ENCODE measurements around the gene CCNQ.

CCNQ gene

DNA sequence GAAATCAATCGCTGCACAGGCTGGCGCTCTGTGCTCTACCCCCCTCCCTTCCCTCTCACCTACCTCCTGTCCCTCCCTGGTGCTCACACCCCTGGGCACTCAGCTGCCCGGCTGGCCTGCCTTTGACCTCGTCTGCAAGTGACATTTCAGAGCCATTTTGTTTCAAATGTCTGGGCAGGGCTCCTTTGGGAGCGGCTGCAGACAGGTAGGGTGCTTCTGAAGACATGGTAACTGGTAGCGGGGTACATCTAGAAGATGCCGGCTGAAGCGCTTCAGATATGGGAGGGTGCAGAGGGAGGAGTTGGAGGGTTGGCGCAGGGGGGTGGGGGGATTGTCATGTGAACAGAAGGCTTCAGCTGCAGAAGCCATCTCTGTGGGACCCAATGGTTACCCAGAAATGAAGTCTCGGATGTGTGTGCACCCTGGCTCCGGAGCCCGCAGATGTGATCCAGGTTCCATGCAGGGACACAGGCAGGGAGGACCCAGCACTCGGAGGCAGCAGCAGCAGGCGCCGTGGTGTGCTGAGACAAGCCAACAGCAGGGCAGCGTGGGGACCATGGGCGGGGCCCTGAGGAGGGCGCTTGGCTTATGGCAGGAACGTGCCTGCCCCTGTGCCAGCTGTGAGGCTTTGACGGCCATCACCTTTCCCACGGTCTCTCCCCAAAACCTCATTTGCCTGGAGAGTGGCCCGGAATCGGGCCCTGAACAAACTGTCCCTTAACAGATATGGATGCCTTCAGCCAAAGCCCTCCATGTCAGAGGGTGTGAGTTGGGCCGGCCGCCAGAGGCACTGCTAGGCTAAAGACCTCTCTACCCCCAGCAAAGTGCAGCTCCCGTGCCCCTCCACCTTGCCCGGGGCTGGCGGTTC, 40.5 kb upstream of the CCNQ start:
- TF ChIP-seq, protein P1, sequence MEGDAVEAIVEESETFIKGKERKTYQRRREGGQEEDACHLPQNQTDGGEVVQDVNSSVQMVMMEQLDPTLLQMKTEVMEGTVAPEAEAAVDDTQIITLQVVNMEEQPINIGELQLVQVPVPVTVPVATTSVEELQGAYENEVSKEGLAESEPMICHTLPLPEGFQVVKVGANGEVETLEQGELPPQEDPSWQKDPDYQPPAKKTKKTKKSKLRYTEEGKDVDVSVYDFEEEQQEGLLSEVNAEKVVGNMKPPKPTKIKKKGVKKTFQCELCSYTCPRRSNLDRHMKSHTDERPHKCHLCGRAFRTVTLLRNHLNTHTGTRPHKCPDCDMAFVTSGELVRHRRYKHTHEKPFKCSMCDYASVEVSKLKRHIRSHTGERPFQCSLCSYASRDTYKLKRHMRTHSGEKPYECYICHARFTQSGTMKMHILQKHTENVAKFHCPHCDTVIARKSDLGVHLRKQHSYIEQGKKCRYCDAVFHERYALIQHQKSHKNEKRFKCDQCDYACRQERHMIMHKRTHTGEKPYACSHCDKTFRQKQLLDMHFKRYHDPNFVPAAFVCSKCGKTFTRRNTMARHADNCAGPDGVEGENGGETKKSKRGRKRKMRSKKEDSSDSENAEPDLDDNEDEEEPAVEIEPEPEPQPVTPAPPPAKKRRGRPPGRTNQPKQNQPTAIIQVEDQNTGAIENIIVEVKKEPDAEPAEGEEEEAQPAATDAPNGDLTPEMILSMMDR (IDR thresholded peaks at IDR 0.05) = no peak
- no peak for TF ChIP-seq ZFX (IDR thresholded peaks at IDR 0.05; ENCODE audit: borderline replicate concordance)
- H3K27ac ChIP-seq = no peak overlapping the region

DNA sequence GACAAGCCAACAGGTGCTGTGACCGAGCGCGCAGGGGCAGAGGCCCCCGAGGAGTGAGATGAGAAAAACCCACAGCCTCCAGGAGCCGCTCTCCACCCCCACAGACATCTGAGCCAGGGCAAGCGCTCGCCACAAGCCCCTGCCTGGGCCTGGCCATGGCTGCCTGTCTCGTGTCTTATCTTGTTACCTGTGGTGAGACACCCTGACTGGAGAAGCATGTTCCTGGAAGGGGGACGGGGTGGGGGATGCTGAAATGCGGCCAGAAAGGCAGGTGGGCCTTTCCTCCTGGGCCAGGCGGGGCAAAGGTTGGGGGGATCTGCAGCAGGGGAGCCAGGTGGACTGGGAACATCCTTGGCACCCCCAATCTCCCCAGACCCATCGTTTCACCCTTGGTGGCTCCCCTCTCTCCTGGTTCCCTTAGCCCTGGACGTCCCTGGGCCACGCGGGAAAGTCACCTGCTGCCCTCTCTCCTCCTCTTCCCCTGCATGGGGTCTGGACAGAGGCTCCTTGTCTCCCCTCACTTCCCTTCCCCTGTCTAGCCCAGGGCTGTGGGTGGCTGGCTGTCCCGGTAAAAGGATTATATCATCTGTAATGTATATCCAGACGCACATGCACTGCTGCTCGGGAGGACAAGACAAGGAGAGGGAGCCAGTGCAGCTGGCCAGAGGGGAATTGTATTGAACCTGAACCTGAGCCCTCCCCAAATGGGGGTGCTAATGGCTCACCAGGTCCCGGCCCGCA, 39.7 kb upstream of the CCNQ start:
- no peak overlapping the region for H3K27ac ChIP-seq
- no peak for TF ChIP-seq ZFX (IDR thresholded peaks at IDR 0.05; ENCODE audit: borderline replicate concordance)
- TF ChIP-seq, protein P1 (IDR thresholded peaks at IDR 0.05) = no peak

DNA sequence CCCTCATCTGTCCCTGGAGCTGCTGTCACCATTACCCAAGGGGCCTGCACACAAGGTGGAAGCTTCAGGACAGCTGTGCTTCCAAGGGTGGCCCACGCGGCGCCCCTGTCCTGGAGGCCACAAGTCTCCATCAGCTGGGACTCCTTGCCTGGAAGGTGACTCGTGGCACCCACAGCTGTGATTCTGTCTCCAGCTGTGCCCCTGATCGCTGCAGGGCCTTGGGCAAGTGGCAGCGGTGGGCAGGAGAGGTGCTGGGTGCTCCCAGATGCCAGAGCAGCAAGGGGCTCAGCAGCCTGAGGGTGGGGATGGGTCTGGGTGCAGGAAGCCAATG, 39.1 kb upstream of the CCNQ start:
- no peak for TF ChIP-seq ZFX (IDR thresholded peaks at IDR 0.05; ENCODE audit: borderline replicate concordance)
- TF ChIP-seq, protein P1 (IDR thresholded peaks at IDR 0.05) = no peak
- no peak overlapping the region for H3K27ac ChIP-seq

DNA sequence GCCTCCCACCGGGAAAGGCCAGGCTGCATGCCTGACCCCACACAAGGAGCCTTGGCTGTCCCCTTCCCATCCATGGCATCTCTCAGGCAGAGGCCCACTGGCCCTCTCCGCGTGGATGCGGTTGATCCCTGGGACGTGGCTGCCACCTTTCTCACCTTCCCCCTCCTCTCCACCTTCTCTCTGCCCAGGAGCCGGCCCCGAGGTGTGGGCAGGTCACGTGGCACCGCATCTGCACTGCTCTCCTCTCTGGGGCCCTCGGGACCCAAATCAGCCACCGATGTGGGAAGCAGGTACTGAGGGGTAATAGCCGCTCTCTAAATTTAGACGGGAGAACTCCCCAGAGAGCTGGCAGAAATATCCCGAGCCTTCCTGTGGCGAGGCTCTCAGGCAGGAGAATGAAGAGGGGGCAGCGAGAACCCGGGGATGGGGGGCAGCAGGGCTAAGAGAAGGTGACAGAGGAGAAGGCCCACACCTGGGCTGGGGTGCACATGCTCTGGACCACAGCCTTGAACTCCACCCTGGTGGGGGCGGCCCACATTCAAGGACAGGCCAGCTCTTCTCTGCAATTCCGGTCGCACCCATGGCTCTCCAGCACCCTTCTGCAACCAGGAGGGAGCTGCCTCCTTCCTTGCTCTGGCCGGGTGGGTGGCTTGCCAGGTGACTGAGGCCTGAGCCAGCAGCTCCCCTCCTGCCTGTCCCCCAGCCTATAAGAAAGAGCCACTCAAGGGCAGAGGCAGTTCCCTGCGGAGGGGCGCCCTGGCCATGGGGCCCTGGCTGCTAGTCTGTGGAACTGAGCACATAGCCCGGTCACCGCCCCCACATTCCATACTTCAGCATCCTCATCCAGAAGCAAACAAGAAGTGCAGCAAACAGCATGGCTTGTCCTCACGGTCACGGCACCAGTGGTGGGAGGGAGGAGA, 38.4 kb upstream of the CCNQ start:
- H3K27ac ChIP-seq = no peak overlapping the region
- no peak for TF ChIP-seq ZFX (IDR thresholded peaks at IDR 0.05; ENCODE audit: borderline replicate concordance)
- TF ChIP-seq, protein P1 (IDR thresholded peaks at IDR 0.05) = no peak

DNA sequence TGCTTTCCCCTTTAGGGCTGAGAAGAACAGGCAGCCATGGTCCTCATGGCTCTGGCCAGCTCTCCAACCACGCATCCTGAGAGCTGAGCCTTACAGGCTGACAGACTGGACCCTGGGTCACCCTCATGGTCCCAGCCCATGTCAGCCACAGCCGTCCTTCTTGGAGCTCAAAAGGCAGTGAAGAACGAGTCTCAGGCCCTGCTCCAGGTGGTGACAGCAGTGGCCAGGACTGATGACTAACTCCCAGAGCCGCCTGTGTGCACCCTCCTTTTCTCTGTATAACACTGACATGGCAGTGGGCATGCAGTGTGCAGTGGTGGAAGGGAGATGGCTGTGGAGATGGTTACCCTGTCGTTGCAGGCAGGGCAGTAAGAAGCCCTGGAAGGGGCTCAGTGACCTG, 37.8 kb upstream of the CCNQ start:
- no peak overlapping the region for H3K27ac ChIP-seq
- no peak for TF ChIP-seq ZFX (IDR thresholded peaks at IDR 0.05; ENCODE audit: borderline replicate concordance)
- TF ChIP-seq, protein P1 (IDR thresholded peaks at IDR 0.05) = no peak

DNA sequence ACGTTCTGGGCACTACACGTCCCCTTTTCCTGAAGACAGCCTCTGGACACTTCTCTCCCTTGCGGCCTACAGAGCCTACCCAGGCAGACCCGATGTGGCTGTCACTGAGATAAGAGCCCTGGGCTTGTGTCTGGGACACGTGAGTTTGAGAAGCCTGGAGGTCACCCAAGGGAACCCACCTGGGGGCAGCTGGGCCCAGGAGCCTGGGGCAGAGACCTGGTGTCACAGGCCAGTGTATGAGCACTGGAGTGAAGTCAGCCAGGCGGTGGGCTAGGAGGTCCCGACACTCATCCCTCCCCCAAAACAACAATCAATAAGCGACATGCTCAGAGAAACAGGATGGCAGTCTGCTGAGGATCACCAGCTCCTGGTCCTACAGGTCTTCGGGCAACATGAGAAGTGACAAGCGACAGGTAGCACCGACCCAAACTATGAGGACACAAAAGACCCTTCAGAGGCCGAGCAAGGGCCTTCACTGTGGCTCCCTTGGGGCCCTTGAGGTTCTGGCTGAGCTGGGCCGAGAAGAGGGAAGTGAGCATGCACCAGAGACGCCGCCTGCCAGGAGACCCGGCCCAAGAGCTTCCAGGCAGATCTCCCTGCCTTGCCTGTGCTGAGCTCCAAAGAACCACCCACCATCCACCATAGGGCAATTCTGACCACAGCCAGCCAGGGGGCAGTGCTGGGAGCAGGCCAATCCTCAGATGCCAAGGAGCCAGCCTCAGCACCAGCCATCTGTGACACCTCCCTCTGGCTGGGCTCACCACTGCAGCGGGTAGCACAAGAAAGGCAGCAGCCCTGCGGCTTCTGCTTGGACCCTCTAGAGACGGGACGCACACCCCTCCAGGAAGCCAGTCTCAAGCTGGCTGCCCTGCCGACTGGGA, 37.1 kb upstream of the CCNQ start:
- no peak for TF ChIP-seq ZFX (IDR thresholded peaks at IDR 0.05; ENCODE audit: borderline replicate concordance)
- TF ChIP-seq, protein P1 (IDR thresholded peaks at IDR 0.05) = peak; percentile 49
- H3K27ac ChIP-seq = no peak overlapping the region
